ELF-1 (cell line): Measurements from ENCODE around the gene THAP4.
"Not testable (repeated sequence)": the region's sequence is repeated elsewhere in the genome, so short reads cannot be mapped to it uniquely, and the experiment has no call there.

Experiments
- DNase-seq: peaks from one replicate; pipeline ENCODE4 v3.0.0-alpha.2; 2016; ENCODE audit warnings: low read depth, low spot score

Gene THAP4

DNA sequence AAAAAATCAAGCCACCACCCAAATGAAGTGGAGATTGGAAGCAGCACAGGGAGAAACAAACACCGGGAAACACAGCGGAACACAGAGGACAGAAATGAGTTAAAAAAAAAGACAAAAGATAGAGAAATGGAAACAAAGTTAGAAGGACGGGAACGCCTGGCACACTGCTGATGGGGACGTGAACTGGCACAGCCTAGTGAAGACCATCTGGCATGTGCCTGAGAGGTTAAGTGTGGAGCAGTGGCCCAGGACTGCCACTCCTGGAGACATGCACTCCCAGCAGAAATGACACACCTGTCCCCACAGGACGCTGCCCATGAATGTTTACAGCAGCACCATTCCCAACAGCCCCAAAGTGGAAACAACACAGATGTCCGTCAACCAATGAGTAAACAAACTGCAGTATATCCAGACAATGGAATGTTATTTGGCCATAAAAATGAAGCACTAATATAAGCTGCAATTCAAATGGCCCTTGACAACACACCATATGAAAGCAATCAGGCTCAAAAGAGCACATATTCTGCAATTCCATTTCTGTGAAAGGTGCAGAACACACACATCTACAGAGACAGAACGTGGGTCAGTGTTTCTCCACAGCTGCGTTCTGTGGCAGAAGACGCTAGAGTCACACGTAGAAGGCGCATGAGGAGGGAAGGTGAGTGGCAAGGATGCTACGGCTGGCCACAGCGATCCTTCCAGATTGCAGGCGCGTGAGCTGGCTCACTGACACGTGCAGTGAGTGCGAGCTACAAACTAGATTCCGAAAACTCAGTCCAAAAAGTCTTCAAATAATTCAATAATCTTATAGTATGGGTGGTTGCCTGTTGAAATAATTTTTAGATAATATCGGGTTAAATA lies 24.6 kb downstream of the THAP4 start:
- no peak for DNase-seq

DNA sequence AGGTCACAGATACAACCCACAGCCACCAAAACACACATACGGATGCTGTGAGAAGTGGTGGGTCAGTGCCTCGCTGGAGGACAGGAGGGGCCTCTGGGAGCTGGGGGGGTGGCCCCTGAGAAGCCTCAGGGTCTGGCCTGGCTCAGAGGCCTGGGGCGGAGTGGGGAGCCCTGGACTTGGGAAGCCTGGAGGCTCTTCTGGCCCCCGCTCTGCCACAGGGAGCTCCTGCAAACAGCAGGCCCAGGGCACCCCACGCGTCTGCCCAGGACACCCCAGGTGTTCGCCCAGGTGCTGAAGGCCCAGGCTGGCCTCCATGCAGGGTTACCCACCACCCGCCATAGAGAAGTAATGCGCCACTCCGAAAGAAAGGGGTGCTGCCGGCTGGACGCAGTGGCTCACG lies 25.9 kb downstream of the THAP4 start:
- DNase-seq: no peak

DNA sequence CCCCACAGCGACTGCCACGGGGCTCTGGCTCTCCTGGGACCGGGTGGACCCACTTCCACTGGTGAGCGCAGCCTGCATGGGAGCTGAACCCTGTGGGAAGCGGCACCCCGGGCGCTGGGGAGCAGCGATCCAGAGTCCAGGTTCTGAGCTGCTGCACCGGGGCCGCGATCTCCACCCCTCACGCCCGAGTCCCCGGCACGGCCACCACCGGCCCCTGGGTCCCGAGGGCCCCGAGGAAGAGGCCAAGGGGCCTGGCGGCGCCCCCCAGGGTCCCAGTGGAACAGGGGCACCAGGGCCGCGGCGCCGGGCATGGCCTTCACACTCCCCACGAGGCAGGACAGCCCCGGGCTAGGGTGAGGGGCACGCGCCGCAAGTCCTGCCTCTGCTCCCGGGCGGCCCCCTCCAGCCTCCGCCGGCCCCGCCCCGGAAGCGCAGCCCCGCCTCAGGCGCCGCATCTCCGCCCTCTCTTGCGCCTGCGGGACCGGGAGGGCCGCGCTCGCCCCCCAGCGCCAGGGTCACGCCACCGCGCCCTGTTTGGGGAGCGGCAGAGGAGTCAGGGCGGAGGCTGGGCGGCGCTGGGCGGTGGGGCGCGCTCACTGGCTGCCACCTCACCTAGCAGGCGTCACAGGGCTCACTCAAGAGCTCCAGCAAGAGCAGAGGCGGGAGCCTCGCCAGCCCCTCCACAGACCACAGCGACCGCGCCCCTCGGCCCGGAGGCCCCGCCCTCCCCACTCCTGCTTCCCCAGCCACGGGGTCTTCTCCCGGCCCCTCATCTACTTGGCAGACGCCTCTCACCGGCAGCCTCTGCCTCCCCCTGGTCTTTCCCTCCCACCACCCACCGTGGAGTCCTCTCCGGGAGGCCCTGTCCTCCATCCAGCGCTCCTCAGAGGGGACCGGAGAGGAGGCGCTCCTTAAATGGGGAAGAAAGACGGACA lies 26.8 kb downstream of the THAP4 start:
- peak; percentile 98 for DNase-seq

GRCh38 chr2:241608881-241609280 lies 28.1 kb downstream of the THAP4 start:
- no peak for DNase-seq

DNA sequence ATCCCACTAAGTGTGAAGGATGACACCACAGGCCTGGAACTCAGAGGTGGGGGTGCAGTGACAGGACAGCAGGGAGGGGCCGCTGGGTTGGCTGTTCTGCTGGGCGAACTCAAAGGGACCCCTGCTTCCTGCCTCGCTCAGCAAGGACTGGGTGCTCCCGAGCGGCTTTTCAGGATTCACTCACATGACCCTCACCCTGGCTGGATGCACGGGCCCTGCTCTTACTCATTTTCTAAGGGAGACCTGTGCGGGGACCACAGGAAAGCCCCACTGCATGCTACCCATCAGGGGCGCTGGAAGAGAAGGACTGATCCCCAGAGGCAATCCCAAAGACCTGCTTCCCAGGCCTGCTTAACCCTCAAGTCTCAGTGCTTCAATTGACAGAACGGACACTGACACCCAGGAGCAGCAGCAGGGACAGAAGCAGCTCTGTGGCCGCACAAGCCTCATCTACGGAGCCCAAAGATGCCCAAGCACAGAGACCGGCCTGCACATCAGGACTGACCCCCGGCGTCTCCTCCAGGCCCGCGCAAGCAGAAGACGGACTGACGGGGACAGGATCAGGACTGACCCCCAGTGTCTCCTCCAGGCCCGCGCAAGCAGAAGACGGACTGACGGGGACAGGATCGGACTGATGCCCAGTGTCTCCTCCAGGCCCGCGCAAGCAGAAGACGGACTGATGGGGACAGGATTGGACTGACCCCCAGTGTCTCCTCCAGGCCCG lies 29.6 kb downstream of the THAP4 start:
- DNase-seq: no peak

DNA sequence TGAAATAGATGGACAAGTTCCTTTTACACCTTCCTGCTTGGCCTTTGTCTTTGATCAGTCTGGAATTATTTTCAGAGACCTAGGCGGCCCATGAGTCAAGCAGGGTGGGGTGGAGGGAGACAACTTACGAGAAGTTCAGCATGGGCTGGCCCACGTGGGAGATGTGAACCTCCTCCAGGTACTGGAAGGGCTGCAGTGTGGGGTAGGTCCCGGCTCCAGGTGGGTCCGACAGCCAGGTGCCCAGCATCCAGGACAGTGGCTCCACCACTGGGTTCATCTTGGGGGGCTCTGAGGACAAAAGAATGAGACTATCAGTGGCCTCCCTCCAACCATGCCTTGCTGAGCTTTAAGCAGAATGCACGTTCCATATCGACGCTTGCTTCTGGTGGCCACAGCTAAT lies 30.8 kb downstream of the THAP4 start:
- DNase-seq: no peak

GRCh38 chr2:241603686-241604085 lies 33.3 kb downstream of the THAP4 start:
- no peak for DNase-seq

- no peak for DNase-seq
These were observed 34.2 kb downstream of the THAP4 start for GRCh38 chr2:241602720-241603119.

- no peak for DNase-seq
These were observed 35.1 kb downstream of the THAP4 start for GRCh38 chr2:241601841-241602240.

- DNase-seq: no peak
These were observed 37.3 kb downstream of the THAP4 start for GRCh38 chr2:241599615-241600014.

DNA sequence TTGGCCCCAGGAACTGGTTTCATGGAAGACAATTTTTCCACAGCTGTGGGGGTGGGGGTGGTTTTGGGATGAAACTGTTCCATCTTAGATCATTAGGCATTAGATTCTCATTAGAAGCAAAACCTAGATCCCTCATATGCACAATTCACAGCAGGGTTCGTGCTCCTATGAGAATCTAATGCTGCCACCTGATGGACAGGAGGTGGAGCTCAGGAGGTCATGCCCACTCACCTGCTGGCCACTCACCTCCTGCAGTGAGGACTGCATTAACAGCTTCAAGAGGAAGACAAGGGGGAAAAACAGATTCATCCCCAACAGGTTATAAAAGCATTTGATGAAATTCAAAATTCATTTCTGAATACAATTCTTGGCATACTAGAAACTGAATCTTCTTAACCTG lies 38.5 kb downstream of the THAP4 start:
- DNase-seq: no peak

DNA sequence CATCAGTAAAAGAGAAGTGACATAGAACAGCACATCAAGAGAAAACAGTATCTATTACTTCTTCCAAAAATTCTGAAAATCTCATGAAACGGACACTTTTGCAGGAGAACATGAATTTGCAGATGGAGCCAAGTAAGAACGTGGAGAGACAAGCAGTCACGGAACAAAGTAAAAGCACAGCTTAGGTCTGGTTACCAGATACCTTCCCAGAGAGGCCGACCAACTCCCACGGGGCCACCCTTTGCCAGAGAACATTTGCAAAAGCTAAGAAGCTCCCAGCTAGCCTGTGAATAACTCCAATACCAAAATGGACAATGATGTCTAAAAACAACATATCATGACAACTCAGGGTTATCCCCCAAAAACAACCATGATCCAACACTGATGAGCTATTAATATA lies 38.9 kb downstream of the THAP4 start:
- no peak for DNase-seq

GRCh38 chr2:241597561-241597960 lies 39.4 kb downstream of the THAP4 start:
- DNase-seq: no peak

DNA sequence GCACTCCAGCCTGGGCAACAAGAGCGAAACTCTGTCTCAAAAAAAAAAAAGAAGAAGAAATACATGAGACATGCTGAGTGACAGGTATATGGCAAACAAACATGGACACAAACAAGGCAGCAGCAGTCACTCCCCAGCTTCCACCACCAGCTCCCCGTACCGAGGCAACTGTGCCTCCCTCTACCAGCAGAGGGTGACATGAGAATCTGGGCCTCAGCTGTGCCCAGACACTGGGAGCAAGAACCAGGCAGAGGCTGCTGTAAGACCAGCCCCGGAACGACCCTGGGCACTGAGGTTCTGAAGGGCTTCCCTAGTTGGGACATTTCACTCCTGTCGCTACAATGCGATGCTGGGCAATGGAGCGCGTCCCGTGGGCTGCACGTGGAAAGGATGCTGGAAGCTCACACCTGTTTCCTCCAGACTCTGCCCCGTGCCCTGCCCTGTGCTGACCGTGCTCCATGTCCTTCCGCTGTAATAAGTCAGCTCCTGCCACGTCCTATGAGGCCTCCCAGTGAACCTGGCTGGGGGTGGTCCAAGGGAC lies 41.3 kb downstream of the THAP4 start:
- DNase-seq: peak; percentile 29

- DNase-seq: no peak
These were observed 43.7 kb downstream of the THAP4 start for GRCh38 chr2:241593271-241593670.

DNA sequence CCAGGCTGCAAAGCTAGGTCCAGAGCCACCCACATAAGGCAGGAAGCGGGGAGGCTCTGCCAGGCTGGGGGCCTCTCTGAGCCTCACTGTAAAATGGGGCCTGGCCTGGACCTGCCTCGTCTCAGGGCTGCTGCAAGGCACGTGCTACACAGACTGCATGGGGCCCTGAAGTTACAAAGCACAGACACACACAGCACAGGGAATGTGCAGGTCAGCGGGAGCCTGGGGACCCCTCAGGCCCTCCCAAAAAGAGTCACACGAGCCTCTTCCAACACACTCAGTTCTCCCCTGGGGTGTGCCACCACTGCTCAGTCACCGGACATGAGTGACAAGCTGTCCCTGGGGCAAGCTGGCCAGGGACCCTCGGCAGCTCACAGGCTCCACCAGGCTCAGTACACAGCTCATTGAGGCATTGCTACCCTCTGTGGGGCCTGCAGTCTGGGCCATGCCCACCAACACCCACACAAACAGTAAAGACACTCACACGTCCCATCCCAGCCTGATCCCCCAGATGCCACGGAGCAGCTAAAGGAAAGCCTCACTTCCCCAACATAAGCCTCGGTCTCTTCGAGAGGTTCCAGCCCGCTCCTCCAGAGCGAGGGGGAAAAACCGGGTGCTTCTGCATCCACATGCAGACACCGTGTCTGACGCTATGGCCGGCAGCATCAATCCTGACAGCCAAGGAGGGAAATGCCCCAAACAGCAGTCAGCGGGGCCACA lies 44.7 kb downstream of the THAP4 start:
- DNase-seq: no peak

DNA sequence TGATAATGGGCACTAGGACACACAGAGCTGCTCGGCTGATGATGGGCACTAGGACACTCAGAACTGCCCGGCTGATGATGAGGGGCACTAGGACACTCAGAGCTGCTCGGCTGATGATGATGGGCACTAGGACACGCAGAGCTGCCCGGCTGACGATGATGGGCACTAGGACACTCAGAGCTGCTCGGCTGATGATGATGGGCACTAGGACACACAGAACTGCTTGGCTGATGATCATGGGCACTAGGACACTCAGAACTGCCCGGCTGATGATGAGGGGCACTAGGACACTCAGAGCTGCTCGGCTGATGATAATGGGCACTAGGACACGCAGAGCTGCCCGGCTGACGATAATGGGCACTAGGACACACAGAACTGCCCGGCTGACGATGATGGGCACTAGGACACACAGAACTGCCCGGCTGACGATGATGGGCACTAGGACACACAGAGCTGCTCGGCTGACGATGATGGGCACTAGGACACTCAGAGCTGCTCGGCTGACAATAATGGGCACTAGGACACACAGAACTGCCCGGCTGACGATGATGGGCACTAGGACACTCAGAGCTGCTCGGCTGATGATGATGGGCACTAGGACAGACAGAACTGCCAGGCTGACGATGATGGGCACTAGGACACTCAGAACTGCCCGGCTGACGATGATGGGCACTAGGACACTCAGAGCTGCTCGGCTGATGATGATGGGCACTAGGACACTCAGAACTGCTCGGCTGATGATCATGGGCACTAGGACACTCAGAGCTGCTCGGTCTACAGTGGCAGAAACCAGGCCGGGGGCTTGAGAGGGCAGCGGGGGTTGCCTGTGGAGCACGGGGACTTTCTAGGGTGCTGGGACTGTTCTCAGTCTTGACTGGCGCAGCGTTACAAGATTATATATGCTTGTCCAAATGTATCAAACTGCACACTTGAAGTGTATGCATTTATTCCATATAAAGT lies 46.2 kb downstream of the THAP4 start:
- not testable (repeated sequence) for DNase-seq

DNA sequence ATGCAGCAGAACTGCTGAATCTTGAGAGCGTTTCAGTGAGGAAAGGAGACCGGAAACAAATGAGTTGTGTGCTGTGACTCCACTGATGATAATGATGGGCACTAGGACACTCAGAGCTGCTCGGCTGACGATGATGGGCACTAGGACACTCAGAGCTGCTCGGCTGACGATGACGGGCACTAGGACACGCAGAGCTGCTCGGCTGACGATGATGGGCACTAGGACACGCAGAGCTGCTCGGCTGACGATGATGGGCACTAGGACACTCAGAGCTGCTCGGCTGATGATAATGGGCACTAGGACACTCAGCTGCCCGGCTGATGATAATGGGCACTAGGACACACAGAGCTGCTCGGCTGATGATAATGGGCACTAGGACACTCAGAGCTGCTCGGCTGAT lies 47.1 kb downstream of the THAP4 start:
- not testable (repeated sequence) for DNase-seq

GRCh38 chr2:241586564-241587264 lies 50.2 kb downstream of the THAP4 start:
- DNase-seq: no peak
